ENCODE data around the gene MSRB3. TPM values are rescaled to one million over a fixed set of nuclear protein-coding genes. Genes with fewer than 3 reads are reported as not detected.
"Not testable (repeated sequence)": the region's sequence is repeated elsewhere in the genome, so short reads cannot be mapped to it uniquely, and the experiment has no call there.

Gene MSRB3
- total and polyA plus RNA-seq, 9 donors, result 14.9 to 58.8 (median 27.1) TPM

GRCh38 chr12:65279369-65280112, 1.1 kb downstream of the MSRB3 start:
- Histone ChIP-seq H3K9me3 (no peaks in the 10 kb centered on the region), H3K4me3 (peak overlapping the region; percentile 98), H3K27me3 (no peaks in the 10 kb centered on the region), H3K36me3 (no peaks in the 10 kb centered on the region), H3K4me1 (ENCODE audit: insufficient read depth) (no peaks in the 10 kb centered on the region), H3K27ac (peak overlapping the region; percentile 78 to 84)
- TF ChIP-seq CTCF (IDR thresholded peaks at IDR 0.05) (no peak), POLR2A (IDR thresholded peaks at IDR 0.05) (no peak), EP300 (IDR thresholded peaks at IDR 0.05) (no peak)
- WGBS, 3 donors, result 5 to 7% (median 5%) methylated on average over 22 to 23 of the region's 23 CpGs
- DNase-seq, result no peak
- intact Hi-C loops (cut with DNase I), result no loop called here

- Histone ChIP-seq H3K9me3 (no peaks in the 10 kb centered on the region), H3K27me3 (no peaks in the 10 kb centered on the region), H3K4me1 (ENCODE audit: insufficient read depth) (no peaks in the 10 kb centered on the region), H3K4me3 (peak overlapping the region; percentile 3), H3K36me3 (no peaks in the 10 kb centered on the region), H3K27ac (no peak overlapping the region)
- intact Hi-C loops (cut with DNase I), result no loop called here
- DNase-seq, result no peak
- 27 to 42% (median 27%) methylated on average over 3 of the region's 3 CpGs for WGBS, 3 donors
- TF ChIP-seq EP300 (IDR thresholded peaks at IDR 0.05) (no peak), CTCF (IDR thresholded peaks at IDR 0.05) (no peak), POLR2A (IDR thresholded peaks at IDR 0.05) (no peak)
Measured at GRCh38 chr12:65280306-65280705, 1.8 kb downstream of the MSRB3 start.

GRCh38 chr12:65282840-65283239, 4.4 kb downstream of the MSRB3 start:
- TF ChIP-seq POLR2A (IDR thresholded peaks at IDR 0.05), result no peak
- TF ChIP-seq EP300 (IDR thresholded peaks at IDR 0.05), result no peak
- TF ChIP-seq CTCF (IDR thresholded peaks at IDR 0.05), result no peak
- Histone ChIP-seq H3K36me3 (no peaks in the 10 kb centered on the region), H3K9me3 (no peaks in the 10 kb centered on the region), H3K4me3 (no peak overlapping the region), H3K27me3 (no peaks in the 10 kb centered on the region), H3K27ac (no peak overlapping the region), H3K4me1 (ENCODE audit: insufficient read depth) (no peaks in the 10 kb centered on the region)
- 86 to 94% (median 91%) methylated on average over 1 of the region's 1 CpG for WGBS, 3 donors
- intact Hi-C loops (cut with DNase I), result no loop called here
- DNase-seq, result no peak

- H3K36me3 ChIP-seq; DNase-seq; H3K4me1 ChIP-seq (ENCODE audit: insufficient read depth); H3K27me3 ChIP-seq; H3K27ac ChIP-seq; H3K4me3 ChIP-seq; intact Hi-C loops (cut with DNase I); H3K9me3 ChIP-seq: not testable (repeated sequence)
- 95 to 99% (median 96%) methylated on average over 7 of the region's 7 CpGs for WGBS, 3 donors
Measured at GRCh38 chr12:65285532-65285931, 7.0 kb downstream of the MSRB3 start.

- intact Hi-C loops (cut with DNase I), result no loop called here
- Histone ChIP-seq H3K4me1 (ENCODE audit: insufficient read depth) (no peaks in the 10 kb centered on the region), H3K27ac (no peak overlapping the region), H3K9me3 (no peaks in the 10 kb centered on the region), H3K4me3 (no peak overlapping the region), H3K27me3 (no peaks in the 10 kb centered on the region), H3K36me3 (no peaks in the 10 kb centered on the region)
- DNase-seq, result no peak
- TF ChIP-seq CTCF (IDR thresholded peaks at IDR 0.05), result no peak
- TF ChIP-seq POLR2A (IDR thresholded peaks at IDR 0.05), result no peak
- no peak for TF ChIP-seq EP300 (IDR thresholded peaks at IDR 0.05)
- WGBS, 3 donors, result 88 to 89% (median 89%) methylated on average over 2 of the region's 2 CpGs
Measured at GRCh38 chr12:65287426-65287825, 8.9 kb downstream of the MSRB3 start.

Data from ovary (tissue), 9 donors.